GM19328 (cell line): ENCODE data around the gene UST.

Experiments
- ATAC-seq: cut with Tn5 transposase; IDR thresholded peaks from one replicate; pipeline ENCODE4 v1.9.1; 2021; ENCODE audit warnings: mild to moderate bottlenecking, moderate library complexity; ENCODE audit not compliant: unreplicated experiment

The UST gene, protein sequence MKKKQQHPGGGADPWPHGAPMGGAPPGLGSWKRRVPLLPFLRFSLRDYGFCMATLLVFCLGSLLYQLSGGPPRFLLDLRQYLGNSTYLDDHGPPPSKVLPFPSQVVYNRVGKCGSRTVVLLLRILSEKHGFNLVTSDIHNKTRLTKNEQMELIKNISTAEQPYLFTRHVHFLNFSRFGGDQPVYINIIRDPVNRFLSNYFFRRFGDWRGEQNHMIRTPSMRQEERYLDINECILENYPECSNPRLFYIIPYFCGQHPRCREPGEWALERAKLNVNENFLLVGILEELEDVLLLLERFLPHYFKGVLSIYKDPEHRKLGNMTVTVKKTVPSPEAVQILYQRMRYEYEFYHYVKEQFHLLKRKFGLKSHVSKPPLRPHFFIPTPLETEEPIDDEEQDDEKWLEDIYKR

DNA sequence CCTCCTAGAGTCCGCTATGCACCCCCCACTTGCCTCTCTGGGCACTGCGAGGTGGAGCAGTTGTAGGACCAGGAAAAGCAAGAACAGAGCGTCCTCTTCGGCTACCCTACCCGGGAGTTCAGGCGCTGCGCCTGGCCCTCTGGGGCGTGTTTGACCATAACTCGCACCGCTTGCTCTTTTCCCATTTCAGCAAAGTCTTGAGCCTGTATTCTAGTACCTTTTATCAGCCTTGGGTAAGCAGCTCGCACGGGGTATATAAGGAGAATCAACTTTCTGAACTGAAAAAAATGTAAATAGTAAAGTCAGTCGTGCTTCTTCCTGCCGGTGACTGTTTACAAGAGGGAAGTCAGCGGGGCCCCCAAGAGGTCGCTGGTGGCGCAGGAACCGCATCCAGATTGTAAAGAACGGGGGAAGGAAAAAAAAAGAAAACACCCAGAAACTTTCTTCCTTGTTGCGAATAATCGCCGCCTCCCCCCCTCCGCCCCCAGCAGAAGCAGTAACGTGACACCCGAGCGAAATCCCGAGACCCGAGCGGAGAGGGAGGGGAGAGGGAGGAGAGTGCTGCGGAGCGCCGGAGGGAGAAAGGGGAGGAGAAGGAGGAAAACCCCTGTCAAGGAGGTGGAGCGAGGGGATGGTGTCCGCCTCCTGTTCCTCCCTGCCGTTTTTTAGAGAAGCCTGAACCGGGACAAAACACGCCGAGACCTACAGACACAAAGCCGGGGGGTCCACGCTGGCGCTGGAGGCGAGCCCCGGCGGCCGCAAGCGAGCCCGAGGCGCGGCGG is at the start of gene UST:
TSS of gene UST (plus strand) at position 668 of the 782 bp plus-strand sequence. CDS start 401 bp downstream, outside the sequence.
- no peak for ATAC-seq

DNA sequence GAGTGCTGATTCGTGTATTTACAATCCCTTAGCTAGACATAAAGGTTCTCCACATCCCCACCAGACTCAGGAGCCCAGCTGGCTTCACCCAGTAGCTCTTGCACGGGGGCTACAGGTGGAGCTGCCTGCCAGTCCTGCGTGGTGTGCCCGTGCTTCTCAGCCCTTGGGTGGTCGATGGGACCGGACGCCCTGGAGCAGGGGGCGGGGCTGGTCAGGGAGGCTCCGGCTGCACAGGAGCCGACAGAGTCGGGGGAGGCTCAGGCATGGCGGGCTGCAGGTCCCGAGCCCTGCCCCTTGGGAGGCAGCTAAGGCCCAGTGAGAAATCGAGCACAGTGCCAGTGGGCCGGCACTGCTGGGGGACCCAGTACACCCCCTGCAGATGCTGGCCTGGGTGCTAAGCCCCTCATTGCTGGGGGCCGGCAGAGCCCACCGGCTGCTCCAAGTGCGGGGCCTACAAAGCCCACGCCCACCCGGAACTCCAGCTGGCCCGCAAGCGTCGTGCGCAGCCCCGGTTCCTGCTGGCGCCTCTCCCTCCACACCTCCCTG is 48.9 kb upstream of the UST start:
- no peak for ATAC-seq

DNA sequence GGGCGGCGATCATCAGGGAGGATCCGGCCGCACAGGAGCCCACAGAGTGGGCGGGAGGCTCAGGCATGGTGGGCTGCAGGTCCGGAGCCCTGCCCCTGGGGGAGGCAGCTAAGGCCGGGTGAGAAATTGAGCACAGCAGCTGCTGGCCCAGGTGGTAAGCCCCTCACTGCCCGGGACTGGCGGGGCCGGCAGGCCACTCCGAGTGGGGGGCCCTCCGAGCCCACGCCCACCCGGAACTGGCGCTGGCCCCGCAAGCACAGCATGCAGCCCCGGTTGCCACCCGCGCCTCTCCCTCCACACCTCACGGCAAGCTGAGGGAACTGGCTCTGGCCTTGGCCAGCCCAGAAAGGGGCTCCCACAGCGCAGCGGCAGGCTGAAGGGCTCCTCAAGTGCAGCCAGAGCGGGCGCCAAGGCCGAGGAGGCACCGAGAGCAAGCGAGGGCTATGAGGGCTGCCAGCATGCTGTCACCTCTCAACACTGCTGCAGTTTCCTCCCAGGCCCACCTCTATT is 48.1 kb upstream of the UST start:
- ATAC-seq = no peak

DNA sequence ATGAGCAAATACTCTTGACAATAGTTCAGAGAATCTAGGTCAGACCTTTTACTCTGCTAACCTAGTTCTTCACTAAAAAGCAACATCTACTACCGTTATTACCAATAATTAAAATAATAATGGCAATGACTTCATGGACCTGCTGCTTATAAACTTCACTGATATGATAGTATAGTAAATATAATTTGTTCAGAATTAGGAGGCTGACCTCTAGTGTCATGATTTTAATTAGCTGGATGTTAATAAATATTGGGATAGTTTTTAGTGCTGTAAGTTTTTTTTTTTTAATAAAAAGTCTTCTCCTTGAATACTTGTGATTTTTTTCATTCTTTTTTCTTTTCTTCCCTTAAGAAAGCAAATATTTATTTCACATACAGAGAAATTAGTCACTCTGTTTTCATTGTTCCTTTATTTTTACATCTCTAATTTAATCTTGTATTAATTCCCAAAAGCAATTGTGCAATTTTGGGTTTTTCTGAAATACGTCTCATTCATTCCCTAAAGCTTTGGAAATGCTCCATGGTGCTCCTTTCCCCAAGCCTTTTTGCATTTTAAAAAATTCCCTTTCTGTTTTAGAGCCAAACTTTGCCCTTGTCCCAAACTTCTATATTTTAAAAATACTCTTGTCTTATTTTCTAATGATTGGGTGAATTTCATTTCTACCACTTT is 46.6 kb upstream of the UST start:
- ATAC-seq = no peak

DNA sequence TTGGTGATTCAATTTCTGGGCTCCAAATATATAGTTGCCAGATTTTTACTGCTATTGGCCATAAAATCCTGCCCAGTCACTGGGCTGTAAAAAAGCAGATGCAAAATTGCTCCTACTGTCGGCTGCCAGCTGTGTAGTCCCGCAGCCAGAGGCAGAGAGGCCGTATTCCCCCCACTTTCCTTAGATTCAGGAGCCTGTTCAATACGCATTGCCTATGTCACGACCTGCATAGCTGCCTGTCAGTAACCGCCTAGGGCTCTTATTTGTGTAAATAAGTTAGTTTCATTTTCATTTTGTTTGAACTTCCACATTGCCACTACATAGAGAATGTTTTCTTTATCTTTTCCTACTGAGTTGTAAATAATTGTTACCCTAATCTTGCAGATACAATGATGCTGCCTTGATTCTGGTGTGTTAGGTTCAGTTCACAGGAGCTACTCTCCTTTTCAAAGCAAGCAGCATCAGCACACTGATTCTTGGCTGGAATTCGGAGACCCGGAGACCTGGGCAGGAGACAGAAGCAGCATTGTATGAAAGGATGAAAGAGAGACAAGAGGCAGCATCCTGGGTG is 46.0 kb upstream of the UST start:
- ATAC-seq = peak; percentile 67

DNA sequence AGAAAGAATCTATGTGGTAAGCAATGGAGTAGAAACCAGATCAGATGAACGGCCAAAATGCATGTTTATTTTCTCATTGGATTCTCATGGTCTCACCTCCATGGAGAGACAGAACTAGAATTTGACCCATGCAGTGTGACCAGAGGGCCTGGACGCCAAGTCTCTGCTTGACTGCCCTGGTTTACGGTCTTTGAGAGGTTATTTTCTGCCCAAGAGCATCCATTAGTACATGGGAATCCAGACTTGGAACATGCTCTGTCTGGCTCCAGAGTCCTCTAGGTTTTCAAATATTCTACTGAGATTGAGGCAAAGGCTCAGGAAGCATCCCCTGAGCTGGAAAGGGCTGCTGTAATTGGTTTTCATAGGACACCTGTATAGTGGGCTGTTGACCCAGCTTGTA is 45.5 kb upstream of the UST start:
- ATAC-seq = peak; percentile 7

DNA sequence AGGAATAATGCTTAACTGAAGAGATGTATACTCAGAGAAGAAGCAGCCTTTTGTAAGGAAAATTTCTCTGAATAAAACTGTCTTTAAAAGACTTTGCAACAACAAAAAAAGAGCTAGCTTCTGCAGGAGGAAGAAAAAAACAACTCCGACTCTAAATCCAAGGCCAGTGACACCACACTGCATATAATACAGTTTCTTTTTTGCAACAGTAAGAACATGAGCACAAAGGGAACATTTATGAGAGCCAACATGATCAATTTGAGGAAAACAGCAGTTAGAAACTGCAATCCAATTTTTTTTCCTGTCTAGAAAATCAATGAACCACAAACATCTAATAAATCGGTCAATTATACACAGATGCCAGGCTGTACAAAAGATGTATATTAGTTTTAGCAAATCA is 42.9 kb upstream of the UST start:
- ATAC-seq = no peak

DNA sequence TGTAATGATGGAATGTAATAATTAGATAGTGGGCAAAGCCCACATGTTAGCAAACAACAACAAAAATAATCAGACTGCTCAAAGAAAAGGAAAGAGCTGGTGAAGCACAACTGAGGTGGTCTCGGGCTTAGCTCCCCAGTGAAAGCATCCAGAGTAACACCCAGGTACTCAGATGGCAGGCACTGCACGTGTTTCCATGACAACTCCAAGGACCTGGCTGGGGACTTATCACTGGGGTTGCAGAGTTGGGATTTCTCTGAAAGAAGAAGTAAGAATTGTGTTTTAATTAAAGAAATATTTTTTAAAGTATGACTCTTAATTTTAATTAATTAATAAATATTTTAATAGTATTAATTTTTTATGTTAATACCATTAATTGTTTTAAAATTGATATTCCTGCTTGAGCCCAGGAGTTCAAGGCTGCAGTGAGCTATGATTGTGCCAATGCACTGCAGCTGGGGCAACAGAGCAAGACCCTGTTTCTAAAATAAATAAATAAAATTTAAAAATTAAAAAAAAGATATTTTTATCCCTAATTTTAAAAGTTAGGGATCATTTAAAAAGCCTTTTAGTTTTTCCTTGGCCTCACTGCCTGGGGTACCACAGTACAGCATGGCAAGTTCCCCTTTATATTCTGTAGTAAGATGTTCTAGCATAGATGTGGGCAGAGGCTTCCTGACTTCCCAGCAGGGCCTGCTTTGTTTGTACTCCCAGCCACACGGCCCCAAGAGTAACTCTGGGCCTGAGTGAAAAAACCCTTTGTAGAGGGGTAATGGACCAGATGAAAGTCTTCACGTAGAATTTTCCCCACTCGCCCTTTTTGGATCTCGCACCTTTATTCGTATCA is 42.2 kb upstream of the UST start:
- no peak for ATAC-seq

DNA sequence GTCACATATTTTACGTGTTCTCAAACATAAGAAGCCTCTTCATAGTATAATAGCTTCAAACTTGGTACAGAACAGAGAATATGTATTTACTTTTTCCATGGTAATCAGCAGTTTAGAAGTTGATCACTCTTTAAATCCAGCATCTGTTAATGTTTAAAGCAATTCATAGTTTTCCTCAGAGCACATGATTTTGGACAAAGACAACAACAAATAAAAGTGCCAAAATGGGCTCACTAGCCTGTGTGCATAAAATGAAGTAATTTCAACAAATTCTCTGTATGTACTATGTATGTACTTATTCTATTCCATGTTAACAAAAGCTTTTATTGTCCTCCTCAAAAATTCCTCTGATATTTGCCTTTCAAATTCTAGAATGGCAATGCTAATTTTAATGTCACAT is 38.1 kb upstream of the UST start:
- ATAC-seq = no peak

DNA sequence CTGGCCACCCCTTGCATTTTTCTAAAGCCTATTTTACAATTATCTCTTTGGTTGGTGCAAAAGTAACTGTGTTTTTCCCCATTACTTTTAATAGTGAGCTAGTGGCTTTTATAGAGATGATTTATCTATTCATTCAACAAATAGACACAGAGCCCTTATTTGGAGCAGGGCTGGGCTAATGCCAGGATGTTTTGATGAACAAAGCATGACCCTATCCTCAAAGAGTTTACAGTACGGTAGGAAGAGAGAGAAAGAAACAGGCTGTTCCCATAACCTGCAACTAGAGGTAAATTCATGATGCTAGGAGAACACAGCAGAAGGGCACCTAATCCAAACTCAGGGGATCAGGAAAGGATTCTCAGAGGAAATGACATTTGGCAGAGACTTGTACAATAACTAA is 37.3 kb upstream of the UST start:
- ATAC-seq = no peak

DNA sequence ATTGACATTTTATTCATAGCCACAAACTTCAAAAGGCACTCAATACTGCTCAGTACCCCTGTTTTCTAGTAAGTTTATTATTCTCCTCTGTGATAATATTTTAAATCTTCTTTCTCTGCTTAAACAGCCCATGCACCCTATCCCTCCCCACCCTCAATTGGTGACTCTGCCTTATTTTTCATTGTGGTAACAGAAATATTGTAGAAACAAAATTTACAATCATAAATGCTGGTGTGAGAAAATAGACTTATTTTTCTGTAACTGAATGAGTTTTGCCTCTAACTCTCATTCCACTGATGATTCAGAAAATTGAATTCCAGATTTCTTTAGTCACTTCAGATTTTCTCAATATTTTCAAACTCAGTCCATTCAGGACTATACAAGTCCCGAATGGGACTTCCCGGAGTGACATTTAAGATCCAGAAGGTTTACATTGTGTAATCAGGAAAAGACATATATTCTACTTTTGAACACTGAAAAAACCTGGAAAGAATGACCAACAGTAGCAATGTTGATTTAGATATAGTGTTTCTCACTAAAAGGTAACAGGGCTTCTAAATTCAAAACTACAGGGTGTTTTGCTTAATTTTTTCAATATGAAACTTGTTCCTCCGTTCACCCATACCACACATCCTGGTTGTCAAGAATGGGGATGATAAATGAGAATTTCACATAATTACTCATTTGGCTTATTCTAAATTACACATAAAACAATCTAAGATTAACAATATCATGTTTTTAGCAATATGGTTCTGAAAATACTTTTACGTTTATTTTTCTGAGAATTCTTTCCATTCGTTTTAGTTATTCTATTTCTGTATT is 34.8 kb upstream of the UST start:
- no peak for ATAC-seq

DNA sequence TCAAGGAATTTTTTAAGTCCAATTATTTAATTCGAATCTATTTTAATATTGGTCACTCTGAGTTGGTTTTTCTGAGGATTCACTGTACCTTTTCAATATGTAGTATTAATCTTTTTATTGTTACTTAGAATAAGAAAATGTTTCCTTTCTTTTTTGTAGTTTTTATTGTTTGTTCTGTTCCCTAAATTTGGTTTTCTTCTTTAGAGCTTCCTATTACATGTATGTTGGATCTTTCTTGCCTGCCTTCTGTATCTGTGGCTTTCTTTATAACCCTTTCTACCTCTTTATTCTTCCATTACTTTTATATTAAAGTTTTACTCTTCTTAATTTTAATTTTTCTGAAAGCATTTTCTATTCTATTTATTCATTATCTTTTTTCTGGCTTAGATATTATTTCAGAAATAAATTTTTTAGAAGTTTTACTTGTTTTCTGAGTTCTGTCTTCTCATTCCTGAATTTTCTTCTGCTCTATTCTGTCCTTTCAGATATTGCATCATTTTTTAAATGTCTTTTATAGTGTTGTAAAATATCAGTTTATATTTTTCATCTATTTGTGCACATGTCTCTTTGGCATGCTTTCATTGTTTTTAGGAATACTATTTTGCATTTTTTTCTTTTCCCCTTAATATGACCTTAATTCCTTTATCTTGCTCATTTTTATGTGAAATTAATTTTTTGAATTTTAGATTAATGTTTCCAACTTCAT is 33.6 kb upstream of the UST start:
- no peak for ATAC-seq

DNA sequence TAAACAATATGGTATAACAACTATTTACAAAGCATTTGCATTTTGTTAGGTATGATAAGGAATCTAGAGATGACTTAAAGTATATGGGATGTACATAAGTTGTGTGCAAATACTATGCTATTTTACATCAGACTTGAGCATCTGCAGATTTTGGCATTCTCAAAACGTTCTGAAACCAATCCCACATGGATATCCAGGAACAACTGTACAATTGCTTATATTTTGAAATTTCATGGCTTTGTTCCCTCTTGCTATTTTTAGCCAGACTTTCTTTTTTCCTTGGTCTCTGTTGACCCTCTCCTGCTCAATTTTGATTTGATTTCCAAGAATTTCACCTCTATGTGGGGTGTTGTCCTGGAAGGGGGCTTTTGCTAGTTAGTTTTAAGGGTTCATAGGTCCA is 32.9 kb upstream of the UST start:
- no peak for ATAC-seq

DNA sequence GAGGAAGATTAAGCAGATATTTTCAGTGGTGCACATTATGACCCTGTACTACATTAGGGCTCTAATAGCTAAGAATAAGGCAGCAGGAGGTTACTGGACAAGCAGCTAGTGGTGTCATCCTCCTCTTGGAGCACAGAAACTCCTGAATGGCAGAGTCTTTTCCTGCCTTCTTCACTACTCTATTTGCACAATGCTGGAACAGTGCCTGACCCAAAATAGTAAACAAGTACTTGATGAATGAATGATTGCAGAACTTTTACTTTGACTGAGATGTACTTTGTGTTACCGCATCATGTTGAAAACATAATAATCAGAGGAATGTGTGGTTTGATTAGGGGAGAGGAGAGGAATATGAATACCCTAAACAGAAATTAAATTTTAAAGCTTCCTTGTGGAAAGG is 30.0 kb upstream of the UST start:
- ATAC-seq = no peak

DNA sequence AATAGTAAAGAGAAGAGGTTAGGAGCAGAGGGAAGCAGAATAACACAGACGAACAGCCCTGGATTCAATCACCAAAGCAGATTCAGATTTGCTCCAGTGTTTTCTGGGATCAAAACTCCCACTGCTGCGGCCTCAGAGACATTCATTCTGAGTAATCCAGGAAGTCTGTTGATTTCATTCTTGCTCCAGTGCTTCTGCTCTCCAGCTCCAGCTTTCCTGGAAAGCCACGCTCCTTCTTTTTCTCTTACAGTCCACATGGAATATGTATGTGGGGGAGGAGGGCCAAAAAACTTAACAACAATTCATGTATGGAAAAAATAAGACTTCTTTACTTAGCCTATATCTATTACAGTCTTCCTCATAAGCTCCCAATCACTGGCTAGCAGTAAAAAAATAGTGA is 26.4 kb upstream of the UST start:
- ATAC-seq = no peak

DNA sequence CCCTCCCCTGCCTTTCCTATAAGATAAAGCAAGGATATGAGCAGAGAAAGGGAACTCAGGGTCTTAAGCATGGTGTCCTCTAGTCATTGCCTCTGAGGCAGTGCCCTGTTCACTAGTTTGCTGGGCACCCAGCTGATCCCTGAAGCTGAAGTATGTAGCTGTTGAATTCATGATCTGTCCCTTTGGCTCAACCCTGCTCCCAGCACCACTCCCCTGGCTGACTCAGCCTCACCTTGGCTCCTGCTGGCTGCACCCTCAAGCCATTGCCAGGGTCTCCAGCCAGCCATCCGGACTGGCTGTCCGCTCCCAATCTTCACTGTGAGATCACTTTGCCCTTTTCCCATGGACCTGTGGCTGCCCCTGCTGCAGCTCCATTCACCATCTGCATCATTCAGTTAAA is 25.9 kb upstream of the UST start:
- ATAC-seq = no peak

DNA sequence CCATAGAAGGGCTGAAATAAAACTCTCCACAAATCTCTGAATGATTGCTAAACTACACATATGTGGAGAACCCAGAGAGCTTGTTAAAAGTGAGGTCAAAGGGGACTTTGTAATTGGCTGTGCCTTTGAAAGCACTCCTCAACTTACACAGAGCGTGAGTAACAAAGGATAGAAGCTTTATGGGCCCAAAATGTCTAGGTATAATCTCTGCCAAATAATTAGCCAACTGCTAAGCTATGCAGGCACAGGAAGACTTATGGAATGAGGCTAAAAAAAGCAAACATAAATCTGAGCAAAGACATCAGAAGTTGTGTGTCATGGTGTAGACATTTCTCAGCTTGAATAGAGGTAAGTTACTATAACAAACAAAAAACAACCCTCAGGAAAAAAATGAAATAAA is 23.3 kb upstream of the UST start:
- no peak for ATAC-seq

DNA sequence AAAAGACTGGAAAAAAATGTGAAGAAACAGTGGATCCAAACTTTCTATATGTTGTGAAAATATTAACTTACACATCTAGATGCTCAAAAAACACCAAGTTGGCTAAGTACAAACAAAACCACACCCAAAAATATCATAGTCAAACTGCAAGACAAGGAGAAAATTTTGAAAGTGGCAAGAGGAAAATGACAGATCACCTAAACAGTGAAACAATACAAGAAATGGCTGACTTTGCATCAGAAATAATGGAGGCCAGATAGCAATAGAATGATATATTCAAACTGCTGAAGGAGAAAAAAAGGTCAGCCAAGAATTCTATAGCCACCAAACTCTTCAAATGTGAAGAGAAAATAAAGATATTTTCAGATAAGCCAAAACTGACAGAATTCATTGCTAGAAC is 22.4 kb upstream of the UST start:
- no peak for ATAC-seq

DNA sequence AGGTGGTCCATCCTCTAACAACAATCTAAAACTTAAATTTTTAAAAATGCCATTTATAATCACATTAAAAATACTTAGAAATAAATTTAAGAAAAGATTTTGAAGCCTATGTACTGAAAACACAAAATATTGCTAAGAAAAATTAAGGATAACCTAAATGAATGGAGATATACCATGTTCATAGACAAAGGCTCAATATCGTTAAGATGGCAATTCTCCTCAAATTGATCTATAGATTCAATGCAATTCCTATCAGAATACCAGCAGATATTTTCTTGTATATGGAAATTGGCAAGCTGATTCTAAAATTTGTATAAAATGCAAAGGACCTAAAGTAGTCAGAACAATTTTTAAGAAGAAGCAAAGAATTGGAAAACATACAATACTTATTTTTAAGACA is 19.7 kb upstream of the UST start:
- no peak for ATAC-seq
